ENCODE data around the gene HOXC9. TPM values are rescaled to one million over a fixed set of nuclear protein-coding genes. Genes with fewer than 3 reads are reported as not detected.

HOXC9 gene
- total and polyA plus RNA-seq, 2 of the 8 experiments (the other 6 are each of a cell fraction or from before 2014, with no cell fraction given) = not detected

- Histone ChIP-seq H3K4me3 (ENCODE audit: extremely low read depth in 1 of 4, insufficient read depth in 2 of 4, low read depth in 3 of 4, low read length in 4 of 4) (0 out of 8 replicates have a peak overlapping the region, but pooled peaks of 1 of the 4 experiments have one; percentile 30), H4K5ac (ENCODE audit: insufficient read length, low read depth, low read length) (no peak overlapping the region), H3K18ac (ENCODE audit: extremely low read depth, low read length) (no peak overlapping the region), H2AK5ac (ENCODE audit: low read depth, low read length) (no peak overlapping the region), H2BK120ac (replicated peaks; ENCODE audit: low read depth, low read length) (no peak overlapping the region), H3K4me1 (replicated peaks in 1 of 4; ENCODE audit: control insufficient read depth in 3 of 4, insufficient read depth in 4 of 4, low read length in 3 of 4) (peaks cover 0 to 5% (median under 1%) of the 10 kb centered on the region in 4 experiments; a peak in 1 of 7 replicates), H3K27me3 (replicated peaks in 1 of 4; ENCODE audit: control insufficient read depth in 3 of 4, extremely low read depth in 1 of 4, insufficient read depth in 3 of 4, low read length in 3 of 4) (peaks cover 99 to 100% (median 100%) of the 10 kb centered on the region in 4 experiments), H2BK20ac (ENCODE audit: low read length) (no peak overlapping the region), H3K14ac (ENCODE audit: insufficient read length) (no peak overlapping the region), H3K9ac (replicated peaks in 1 of 4; ENCODE audit: extremely low read depth in 1 of 4, low read depth in 3 of 4, low read length in 3 of 4) (no peak overlapping the region), H4K20me1 (replicated peaks in 1 of 2; ENCODE audit: control insufficient read depth in 1 of 2, insufficient read depth in 2 of 2, low read length in 2 of 2) (peaks cover 33 to 51% of the 10 kb centered on the region in 2 experiments), H3K27ac (ENCODE audit: low read depth, low read length) (no peak overlapping the region), H3K79me1 (ENCODE audit: low read depth, low read length) (no peaks in the 10 kb centered on the region), H2BK15ac (ENCODE audit: low read length) (no peak overlapping the region; the same call in 1 of the 2 replicates), H4K91ac (replicated peaks; ENCODE audit: insufficient read length, low read length) (no peak overlapping the region), H3K56ac (replicated peaks; ENCODE audit: insufficient read length, low read depth, low read length) (no peak overlapping the region), H3K36me3 (ENCODE audit: control insufficient read depth in 2 of 4, insufficient read depth in 4 of 4, low read length in 3 of 4) (peaks cover 0 to 8% (median 0%) of the 10 kb centered on the region in 4 experiments; a peak in 1 of 8 replicates), H3K4me2 (ENCODE audit: insufficient read depth in 1 of 2, low read depth in 2 of 2, low read length in 2 of 2) (peak overlapping the region; percentile 19 to 36; a peak in 2 of 4 replicates), H3K4ac (replicated peaks; ENCODE audit: insufficient read length, low read depth, low read length) (no peak overlapping the region), H3K9me3 (ENCODE audit: insufficient read depth in 2 of 2, low read depth in 1 of 2, low read length in 1 of 2) (no peaks in the 10 kb centered on the region), H2BK12ac (ENCODE audit: low read depth, low read length) (0 out of 2 replicates have a peak overlapping the region, but pooled peaks have one; percentile 3), H3K23ac (ENCODE audit: insufficient read length) (no peak overlapping the region), H2AFZ (ENCODE audit: low read length) (no peak overlapping the region), H3K79me2 (ENCODE audit: control insufficient read depth in 1 of 2, insufficient read depth in 2 of 2, low read length in 2 of 2) (no peaks in the 10 kb centered on the region), H3K23me2 (ENCODE audit: low read depth, low read length) (no peaks in the 10 kb centered on the region), H4K8ac (ENCODE audit: extremely low read depth, insufficient read depth, low read length) (no peak overlapping the region), H2BK5ac (ENCODE audit: low read depth, low read length) (no peak overlapping the region)
- POLR2A ChIA-PET (ENCODE audit: partially characterized antibody) = interaction anchor here (0.6 to 1.4 kb wide), 3 partner anchors 8 to 144 kb away, joined by 3 read pairs; no protein-coding TSS in a partner anchor
- TF ChIP-seq SUZ12 (IDR thresholded peaks at IDR 0.05; ENCODE audit: low read length) = peak; percentile 87; the same call in 1 of the 2 replicates
- no peak for TF ChIP-seq ATF3 (IDR thresholded peaks at IDR 0.05; ENCODE audit: insufficient read depth, low read depth, low read length)
- TF ChIP-seq RNF2 (IDR thresholded peaks at IDR 0.05; ENCODE audit: borderline replicate concordance, low read depth, low read length, missing control alignments, poor library complexity, severe bottlenecking) = peak; percentile 86
- peak; percentile 93 for TF ChIP-seq EZH2 (IDR thresholded peaks at IDR 0.05; ENCODE audit: low read depth, low read length, severe bottlenecking)
- TF ChIP-seq, protein P1, sequence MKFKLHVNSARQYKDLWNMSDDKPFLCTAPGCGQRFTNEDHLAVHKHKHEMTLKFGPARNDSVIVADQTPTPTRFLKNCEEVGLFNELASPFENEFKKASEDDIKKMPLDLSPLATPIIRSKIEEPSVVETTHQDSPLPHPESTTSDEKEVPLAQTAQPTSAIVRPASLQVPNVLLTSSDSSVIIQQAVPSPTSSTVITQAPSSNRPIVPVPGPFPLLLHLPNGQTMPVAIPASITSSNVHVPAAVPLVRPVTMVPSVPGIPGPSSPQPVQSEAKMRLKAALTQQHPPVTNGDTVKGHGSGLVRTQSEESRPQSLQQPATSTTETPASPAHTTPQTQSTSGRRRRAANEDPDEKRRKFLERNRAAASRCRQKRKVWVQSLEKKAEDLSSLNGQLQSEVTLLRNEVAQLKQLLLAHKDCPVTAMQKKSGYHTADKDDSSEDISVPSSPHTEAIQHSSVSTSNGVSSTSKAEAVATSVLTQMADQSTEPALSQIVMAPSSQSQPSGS (IDR thresholded peaks at IDR 0.05; ENCODE audit: low read length) = no peak
- DNase-seq (ENCODE audit: low read depth in 1 of 2, low spot score in 2 of 2) (no peak), FAIRE-seq (no peak)
- WGBS, 2 experiments (ENCODE audit: extremely low coverage in 1 of 2, insufficient coverage in 1 of 2, insufficient read length in 1 of 2, insufficient replicate concordance in 2 of 2, low coverage in 1 of 2, low lambda C conversion rate in 2 of 2, missing lambda C conversion rate in 1 of 2) = 18% methylated on average over 32 of the region's 39 CpGs; no CpG with 5 or more reads in 1 of the 2 experiments
- CTCF ChIA-PET (ENCODE audit: partially characterized antibody) = interaction anchor here (0.8 to 2.5 kb wide), 8 partner anchors 10 to 241 kb away, joined by 3 to 10 read pairs (median 4); partner anchors contain the start of gene HOXC10
These were observed 39.6 kb upstream of the HOXC9 start for GRCh38 chr12:53960187-53961024.
